NCI-H146 treated with DMSO at 0.1 percent for 48 hours (cell line): ENCODE data around the gene RCAN3.
A peak's percentile ranks its signal among the peaks of the same experiment; 100 is the strongest.

ENCODE experiments used
- DNase-seq: peaks from one replicate; lab custom pipeline; 2025; ENCODE audit not compliant: unreplicated experiment; lab: John Stamatoyannopoulos, UW

Gene RCAN3

DNA sequence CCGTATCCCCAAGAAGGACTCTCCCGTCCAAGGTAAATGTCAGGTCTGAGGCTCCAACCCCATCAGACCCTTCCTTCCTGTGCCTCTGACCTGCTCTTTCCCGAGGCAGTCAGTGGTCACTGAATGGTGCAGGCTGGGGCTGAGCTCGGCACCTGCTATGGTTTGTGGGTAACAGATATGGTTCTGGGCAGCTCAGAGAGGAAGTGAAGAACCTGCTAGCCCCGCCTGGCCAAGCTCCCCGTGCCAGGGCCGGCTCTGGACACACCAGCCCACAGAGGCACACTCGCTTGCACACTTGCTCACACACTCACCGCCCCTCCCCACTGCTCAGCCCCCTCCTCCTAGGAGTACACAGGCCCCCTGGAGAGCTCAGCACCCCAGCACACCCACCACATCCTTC, 69.7 kb downstream of the RCAN3 start:
- DNase-seq: no peak

DNA sequence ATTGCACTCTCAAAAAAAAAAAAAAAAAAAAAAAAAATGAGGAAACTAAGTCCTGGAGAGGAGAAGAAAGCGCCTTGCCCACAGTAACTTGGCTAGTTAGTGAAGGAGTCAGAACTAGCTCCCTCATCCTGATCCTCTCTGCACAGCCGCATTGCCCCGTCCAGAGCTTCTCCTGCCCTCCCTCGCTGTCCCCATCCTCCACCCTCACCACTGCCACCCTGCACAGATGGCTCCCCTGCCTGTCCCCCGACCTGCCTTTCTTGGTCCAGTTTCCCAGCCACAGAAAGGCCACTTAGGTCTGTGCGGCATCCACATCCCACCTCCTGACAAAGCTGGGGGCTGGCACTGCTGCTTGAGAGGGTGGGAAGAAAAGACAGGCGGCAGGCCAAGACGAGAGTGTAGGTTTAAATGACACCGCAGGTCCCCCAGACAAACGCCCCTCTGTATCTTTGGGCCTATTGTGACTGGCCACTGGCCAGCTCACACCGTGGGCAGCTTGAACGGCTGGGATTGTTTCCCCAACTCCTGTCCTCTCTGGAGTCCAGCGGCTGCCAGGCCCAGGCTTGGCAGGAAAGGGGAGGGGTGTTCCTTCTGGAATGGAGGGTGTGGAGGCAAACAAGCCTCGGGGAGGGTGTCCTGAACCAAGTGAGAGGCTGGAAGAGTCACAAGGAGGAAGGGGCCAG, 73.4 kb downstream of the RCAN3 start:
- no peak for DNase-seq

DNA sequence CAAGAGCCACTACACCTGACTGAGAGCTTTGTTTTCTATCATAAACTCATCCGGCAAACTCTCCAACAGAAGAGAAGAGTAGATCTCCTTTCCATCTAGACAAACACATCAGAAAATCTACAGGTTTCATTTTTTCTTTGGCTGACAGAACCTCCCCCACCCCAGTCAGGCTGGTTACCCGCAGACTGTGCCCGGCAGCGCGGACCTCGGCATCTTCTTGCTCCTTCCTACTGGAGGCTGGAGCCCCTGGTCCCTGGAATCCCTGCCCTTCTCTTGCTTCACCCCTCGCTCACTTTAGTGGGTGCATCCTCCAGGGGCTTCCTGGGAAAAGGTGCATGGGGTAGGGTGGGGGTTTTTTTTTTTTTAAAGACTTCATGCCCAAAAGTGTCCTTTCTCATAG, 76.2 kb downstream of the RCAN3 start:
- DNase-seq: no peak

DNA sequence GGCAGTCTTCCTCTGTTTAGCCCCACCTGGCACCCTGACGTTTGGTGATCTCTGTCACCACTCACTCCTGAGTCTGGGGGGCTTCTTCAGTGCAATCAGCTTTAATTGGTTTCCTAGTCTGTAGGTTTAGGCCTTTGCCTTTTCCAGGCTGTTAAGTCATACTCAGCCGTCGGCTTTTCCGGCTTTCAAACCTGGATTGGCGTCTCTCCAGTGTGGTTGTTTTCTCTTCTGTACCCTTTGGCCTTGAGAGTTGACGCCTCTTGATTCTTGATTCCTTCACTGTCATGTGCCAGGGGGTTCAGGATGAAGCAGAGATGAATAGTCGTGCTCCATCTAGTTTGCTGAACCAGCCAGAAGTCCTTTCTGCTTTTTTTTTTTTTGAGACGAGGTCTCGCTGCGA, 78.1 kb downstream of the RCAN3 start:
- DNase-seq: no peak

DNA sequence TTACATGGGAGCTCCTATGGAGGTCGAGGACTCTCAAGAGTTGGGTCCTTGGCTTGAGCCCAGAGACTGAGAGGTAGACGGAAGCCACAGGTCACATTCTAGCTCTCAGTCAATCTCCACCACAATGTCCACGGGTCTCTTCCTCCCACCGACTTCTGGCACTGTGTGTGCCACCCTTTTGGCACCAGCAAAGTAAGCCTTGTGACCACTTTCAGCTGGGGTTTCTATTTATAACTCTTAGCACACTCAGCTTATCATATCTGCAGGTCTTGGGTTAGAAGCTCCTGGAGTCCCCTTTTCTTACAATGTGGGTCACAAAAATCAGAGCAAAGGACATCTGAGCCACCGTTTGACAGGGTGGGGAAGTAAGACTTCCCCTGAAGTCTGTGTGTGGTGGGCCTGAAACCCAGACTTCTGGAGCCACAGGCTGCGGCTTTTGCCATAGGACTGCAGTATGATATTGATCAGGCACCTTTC, 81.6 kb downstream of the RCAN3 start:
- DNase-seq: no peak

DNA sequence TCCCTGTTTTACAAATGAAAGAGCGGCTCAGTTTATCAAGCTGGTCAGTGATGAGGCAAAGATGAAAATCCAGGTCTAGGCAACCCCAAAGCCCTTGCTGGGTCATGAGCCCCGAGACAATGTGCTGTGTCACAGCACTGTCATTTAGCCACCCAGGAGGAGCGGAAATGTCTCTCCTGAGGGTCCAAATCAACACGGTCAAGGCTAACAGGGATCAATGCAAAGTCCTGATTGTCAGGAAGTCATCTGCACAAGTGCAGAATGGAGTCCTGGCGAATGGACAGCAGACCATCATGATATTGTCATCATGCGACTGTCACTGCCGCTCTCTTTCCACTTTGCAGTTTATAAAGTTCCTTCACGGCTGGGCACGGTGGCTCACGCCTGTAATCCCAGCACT, 83.5 kb downstream of the RCAN3 start:
- DNase-seq: no peak

DNA sequence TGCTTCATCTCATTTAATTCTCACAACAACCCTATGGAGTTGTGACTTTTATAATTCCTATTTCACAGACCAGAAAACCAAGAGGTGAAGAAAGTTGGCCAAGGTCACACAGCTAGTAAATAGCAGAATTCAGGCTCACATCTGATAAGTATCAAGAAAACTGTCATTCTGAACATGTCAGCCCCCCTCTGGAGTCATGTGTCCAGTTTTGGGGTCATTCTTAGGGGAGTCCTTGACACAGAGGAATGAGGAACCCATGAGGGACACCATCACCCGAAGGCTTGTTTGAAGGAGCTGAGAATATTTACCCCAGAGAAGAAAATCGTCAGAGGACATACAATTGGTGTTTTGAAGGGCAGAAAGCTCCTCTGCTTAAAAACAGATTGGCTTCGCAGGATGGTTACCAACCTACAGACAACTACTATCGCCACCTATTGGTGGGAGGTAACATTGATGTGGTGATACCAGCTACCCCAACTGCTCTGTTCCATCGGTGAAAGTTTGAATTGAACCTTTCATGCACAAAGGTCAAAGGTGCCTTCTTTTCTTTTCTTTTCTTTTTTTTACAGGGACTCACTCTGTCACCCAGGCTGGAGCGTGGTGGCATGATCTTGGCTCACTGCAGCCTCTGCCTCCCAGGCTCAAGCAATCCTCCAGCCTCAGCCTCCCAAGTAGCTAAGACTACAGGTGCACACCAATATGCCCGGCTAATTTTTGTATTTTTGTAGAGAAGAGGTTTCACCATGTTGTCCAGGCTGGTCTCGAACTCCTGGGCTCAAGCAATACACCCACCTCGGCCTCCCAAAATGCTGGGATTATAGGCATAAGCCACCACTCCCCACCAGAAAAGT, 84.6 kb downstream of the RCAN3 start:
- peak; percentile 26 for DNase-seq

DNA sequence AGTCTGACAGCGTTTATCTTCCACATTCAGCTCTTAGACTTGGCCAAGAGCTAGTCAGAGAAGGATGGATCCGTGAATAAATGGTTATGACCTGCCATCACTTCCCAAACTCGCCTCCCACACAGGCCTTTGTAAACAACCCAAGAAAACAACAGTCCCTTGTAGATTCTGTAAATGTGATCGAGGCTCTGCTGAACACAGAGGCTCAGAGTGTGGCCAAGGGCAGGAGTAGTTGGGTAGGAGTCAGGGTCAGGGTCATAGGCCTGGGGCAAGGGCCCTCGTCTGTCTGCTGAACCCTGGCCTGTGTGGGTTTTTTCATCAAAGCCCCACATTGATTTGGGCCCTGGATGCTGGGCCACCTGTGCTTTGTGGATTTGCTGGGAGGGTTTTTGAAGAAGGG, 85.9 kb downstream of the RCAN3 start:
- no peak for DNase-seq

DNA sequence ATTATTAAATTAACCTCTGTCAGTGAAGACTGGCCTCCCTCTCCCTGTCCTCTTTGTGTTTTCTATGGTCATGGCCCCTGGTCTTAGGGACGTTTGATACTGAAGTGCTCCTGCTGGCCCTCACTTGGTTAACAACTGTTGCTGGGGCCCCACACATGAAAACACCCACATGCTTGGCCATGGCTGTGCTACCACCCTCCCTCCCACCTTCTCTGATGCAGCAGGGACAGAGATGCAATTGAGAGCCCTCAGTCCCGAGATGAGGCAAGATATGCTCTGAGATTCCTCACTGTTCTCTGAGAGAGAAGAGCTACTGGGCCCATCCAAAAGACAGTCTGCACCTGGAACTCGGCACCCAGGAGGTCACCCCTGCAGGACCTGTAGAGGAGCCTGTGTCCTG, 86.6 kb downstream of the RCAN3 start:
- no peak for DNase-seq
